Measurements from ENCODE around the gene CDC42BPA. TPM values are rescaled to one million over a fixed set of nuclear protein-coding genes. Genes with fewer than 3 reads are reported as not detected.

CDC42BPA gene
- total RNA-seq, 1 donor from 2014 or later: 40.3 TPM

DNA sequence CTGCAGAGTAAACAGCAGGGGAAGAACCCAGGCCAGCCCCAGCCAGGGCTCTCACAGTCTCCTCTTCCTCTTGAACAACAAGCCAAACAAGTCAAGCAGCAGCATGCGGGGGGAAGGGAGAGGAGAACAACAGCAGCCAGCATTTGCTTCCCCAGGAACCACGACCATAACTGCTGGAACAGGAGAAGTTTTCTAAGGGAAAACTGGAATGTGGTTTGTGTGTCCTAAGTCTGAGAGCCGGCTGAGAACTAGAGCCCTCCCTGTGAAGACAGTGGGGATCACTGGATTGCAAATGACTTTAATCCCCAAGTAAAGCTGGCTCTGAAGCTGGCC, 330.0 kb downstream of the CDC42BPA start:
- peaks cover 51% of the 10 kb centered on the region for H3K36me3 ChIP-seq
- ATAC-seq (peak; percentile 61 to 75), DNase-seq (no peak)
- H3K9me3 ChIP-seq: no peaks in the 10 kb centered on the region
- no peak overlapping the region for H3K4me3 ChIP-seq
- peaks cover 40% of the 10 kb centered on the region for H3K4me1 ChIP-seq
- no peaks in the 10 kb centered on the region for H3K27me3 ChIP-seq (ENCODE audit: low read depth)
- intact Hi-C loops (cut with DNase I): no loop called here
- peak overlapping the region; percentile 9 for H3K27ac ChIP-seq
- TF ChIP-seq CTCF (IDR thresholded peaks at IDR 0.05): no peak

DNA sequence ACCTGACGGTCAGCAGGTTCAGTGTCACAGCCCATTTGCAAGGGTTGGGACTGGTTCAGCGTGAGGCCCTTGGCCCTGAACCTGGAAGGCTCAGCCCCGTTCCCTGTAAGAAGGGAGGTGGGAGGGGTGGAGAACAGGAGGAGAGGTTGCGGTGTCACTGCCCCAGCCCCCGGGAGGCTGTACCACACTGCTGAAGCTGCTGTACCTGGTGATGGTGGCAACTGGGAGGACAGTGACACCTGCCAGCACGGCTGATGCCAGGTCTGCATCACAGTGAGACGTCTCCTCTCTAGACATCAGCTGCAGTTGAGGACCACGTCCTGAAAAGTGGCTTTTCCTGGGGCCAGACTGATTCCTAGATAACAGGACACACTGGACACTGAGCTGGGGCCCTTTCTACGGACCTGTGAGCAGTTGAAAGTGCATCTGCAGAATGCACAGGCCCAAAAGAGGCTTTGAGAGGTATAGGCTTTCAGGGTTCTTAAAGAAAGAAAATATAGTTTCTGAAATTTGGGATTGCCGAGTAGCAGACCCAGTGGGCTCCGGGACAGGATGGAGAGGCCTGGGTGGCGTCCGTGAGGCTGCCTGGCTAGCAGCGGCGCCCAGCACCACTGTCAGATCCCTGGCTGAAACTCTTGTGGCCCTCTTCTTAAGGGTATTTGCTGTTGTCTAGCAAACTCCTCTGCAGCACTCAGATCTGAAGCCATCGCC, 330.5 kb downstream of the CDC42BPA start:
- peaks cover 51% of the 10 kb centered on the region for H3K36me3 ChIP-seq
- no peak for ATAC-seq
- no peak for TF ChIP-seq CTCF (IDR thresholded peaks at IDR 0.05)
- no peak overlapping the region for H3K4me3 ChIP-seq
- H3K27me3 ChIP-seq (ENCODE audit: low read depth): no peaks in the 10 kb centered on the region
- H3K4me1 ChIP-seq: peaks cover 40% of the 10 kb centered on the region
- DNase-seq: no peak
- intact Hi-C loops (cut with DNase I): no loop called here
- no peaks in the 10 kb centered on the region for H3K9me3 ChIP-seq
- H3K27ac ChIP-seq: peak overlapping the region; percentile 9

- H3K4me3 ChIP-seq: no peak overlapping the region
- no peak for DNase-seq
- H3K27ac ChIP-seq: no peak overlapping the region
- intact Hi-C loops (cut with DNase I): no loop called here
- ATAC-seq: no peak
- H3K9me3 ChIP-seq: no peaks in the 10 kb centered on the region
- peaks cover 40% of the 10 kb centered on the region for H3K4me1 ChIP-seq
- H3K36me3 ChIP-seq: peaks cover 55% of the 10 kb centered on the region
- H3K27me3 ChIP-seq (ENCODE audit: low read depth): no peaks in the 10 kb centered on the region
- no peak for TF ChIP-seq CTCF (IDR thresholded peaks at IDR 0.05)
Measured at GRCh38 chr1:226987179-226987536, 331.1 kb downstream of the CDC42BPA start.

- Histone ChIP-seq H3K27me3 (ENCODE audit: low read depth) (no peaks in the 10 kb centered on the region), H3K36me3 (peaks cover 61% of the 10 kb centered on the region), H3K27ac (no peak overlapping the region), H3K4me1 (peaks cover 40% of the 10 kb centered on the region), H3K9me3 (no peaks in the 10 kb centered on the region), H3K4me3 (no peak overlapping the region)
- intact Hi-C loops (cut with DNase I): no loop called here
- no peak for TF ChIP-seq CTCF (IDR thresholded peaks at IDR 0.05)
- DNase-seq (no peak), ATAC-seq (no peak)
Measured at GRCh38 chr1:226986496-226987178, 331.7 kb downstream of the CDC42BPA start.

GRCh38 chr1:226985839-226986463, 332.3 kb downstream of the CDC42BPA start:
- no peak for DNase-seq
- ATAC-seq: no peak
- Histone ChIP-seq H3K4me1 (peaks cover 40% of the 10 kb centered on the region), H3K36me3 (peaks cover 64% of the 10 kb centered on the region), H3K27ac (no peak overlapping the region), H3K4me3 (no peak overlapping the region), H3K9me3 (no peaks in the 10 kb centered on the region), H3K27me3 (ENCODE audit: low read depth) (no peaks in the 10 kb centered on the region)
- intact Hi-C loops (cut with DNase I): no loop called here
- no peak for TF ChIP-seq CTCF (IDR thresholded peaks at IDR 0.05)
